ENCODE data around the gene DDX3X. TPM values are rescaled to one million over a fixed set of nuclear protein-coding genes. Genes with fewer than 3 reads are reported as not detected.
"Not testable (repeated sequence)": the region's sequence is repeated elsewhere in the genome, so short reads cannot be mapped to it uniquely, and the experiment has no call there.

The DDX3X gene
- total and polyA plus RNA-seq, 12 donors: 36.8 to 247 (median 153) TPM

DNA sequence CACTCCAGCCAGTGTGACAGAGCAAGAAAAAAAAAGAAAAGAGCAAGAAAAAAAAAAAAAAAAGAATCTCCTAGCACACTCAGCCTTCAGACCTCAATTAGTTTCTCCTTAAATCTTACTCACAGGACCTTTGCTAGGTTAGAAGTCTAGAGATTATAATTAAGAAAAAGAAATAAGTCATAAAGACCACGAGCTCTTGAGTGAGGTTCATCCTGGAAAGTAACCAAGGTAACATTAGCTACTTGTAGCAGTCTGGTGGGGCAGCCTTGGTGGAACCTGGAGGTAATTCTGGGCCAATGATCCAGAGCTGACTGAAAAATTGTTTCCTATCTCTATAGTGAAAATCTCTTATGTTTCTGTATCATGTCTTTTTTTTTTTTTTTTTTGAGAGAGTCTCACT, 21.2 kb upstream of the DDX3X start:
- Histone ChIP-seq H3K27me3 (peaks cover 0 to 32% (median 0%) of the 10 kb centered on the region in 7 donors), H3K4me1 (no peaks in the 10 kb centered on the region), H3K9me3 (no peaks in the 10 kb centered on the region), H3K36me3 (no peaks in the 10 kb centered on the region), H3K4me3 (no peak overlapping the region), H3K27ac (no peak overlapping the region)
- 92 to 100% methylated on average over 1 of the region's 1 CpG for WGBS, 2 donors
- DNase-seq (no peak), ATAC-seq (no peak)
- intact Hi-C loops (cut with DNase I): no loop called here
- TF ChIP-seq, protein P1, sequence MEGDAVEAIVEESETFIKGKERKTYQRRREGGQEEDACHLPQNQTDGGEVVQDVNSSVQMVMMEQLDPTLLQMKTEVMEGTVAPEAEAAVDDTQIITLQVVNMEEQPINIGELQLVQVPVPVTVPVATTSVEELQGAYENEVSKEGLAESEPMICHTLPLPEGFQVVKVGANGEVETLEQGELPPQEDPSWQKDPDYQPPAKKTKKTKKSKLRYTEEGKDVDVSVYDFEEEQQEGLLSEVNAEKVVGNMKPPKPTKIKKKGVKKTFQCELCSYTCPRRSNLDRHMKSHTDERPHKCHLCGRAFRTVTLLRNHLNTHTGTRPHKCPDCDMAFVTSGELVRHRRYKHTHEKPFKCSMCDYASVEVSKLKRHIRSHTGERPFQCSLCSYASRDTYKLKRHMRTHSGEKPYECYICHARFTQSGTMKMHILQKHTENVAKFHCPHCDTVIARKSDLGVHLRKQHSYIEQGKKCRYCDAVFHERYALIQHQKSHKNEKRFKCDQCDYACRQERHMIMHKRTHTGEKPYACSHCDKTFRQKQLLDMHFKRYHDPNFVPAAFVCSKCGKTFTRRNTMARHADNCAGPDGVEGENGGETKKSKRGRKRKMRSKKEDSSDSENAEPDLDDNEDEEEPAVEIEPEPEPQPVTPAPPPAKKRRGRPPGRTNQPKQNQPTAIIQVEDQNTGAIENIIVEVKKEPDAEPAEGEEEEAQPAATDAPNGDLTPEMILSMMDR (IDR thresholded peaks at IDR 0.05): no peak

DNA sequence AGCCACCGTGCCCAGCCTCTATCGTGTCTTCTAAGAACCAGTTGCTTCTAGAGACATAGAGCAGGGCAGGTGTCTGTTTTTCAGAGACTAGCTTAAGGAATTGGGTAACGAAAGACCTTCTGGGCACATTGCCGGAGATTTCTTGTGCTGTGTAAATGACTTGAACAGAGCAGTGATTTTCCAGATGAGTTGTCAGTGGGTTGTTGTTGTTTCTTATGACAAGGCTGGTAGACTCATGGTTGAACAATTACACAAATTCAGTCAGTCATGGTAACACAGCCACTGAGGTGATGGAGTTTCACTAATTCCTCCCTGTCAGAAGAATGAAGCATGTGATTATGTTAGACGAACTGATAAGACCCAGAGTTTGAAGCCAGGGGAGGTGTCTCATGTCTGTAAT, 20.5 kb upstream of the DDX3X start:
- TF ChIP-seq, protein P1 (IDR thresholded peaks at IDR 0.05): no peak
- Histone ChIP-seq H3K27ac (no peak overlapping the region), H3K9me3 (no peaks in the 10 kb centered on the region), H3K27me3 (peaks cover 0 to 32% (median 0%) of the 10 kb centered on the region in 7 donors), H3K4me3 (no peak overlapping the region), H3K36me3 (no peaks in the 10 kb centered on the region), H3K4me1 (no peaks in the 10 kb centered on the region)
- ATAC-seq (no peak), DNase-seq (no peak)
- intact Hi-C loops (cut with DNase I): no loop called here
- 90 to 97% methylated on average over 5 of the region's 5 CpGs for WGBS, 2 donors

DNA sequence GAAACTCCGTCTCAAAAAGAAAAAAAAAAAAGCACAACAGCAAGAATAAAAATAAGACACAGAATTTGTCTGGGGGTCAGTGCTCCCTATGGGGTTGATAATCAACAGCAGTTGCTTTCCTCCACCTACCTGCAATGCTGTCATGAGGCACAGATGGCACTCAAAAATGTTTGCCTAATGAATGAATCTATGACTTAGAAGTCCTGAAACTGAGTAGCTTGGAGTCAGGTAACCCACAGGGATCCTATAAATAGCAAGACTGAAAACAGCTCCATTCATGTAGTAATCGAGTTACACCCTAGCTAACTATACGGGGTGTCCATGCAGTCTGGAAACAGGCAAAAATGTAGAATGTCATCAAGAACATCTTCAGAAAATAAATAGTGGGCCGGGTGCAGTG, 19.8 kb upstream of the DDX3X start:
- H3K27ac ChIP-seq: no peak overlapping the region
- intact Hi-C loops (cut with DNase I): no loop called here
- no peaks in the 10 kb centered on the region for H3K9me3 ChIP-seq
- no peaks in the 10 kb centered on the region for H3K4me1 ChIP-seq
- WGBS, 2 donors: 81 to 83% methylated on average over 4 of the region's 4 CpGs
- H3K4me3 ChIP-seq: no peak overlapping the region
- no peaks in the 10 kb centered on the region for H3K36me3 ChIP-seq
- TF ChIP-seq, protein P1 (IDR thresholded peaks at IDR 0.05): no peak
- H3K27me3 ChIP-seq: peaks cover 0 to 32% (median 0%) of the 10 kb centered on the region in 7 donors
- DNase-seq (no peak), ATAC-seq (no peak)

DNA sequence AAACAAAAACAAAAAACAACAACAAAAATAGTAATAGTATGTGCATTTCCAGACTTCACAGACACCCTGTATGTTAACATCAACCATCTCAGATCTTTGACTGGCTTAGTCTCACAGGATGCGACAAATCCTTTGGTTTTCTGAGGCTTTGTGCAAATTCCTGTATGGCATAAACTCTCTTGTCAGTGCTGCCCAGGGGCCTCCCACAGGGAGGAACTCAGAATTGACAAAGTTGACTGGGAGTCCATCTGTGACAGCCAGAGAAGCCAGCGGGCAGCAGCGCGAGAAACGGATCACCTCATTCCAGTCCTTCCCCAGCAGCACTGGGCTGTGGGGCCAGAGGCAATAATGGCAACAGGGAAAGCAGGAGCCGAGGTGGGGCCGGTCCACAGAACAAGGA, 19.1 kb upstream of the DDX3X start:
- Histone ChIP-seq H3K4me1 (no peaks in the 10 kb centered on the region), H3K27ac (no peak overlapping the region), H3K9me3 (no peaks in the 10 kb centered on the region), H3K36me3 (no peaks in the 10 kb centered on the region), H3K27me3 (peaks cover 0 to 30% (median 0%) of the 10 kb centered on the region in 7 donors), H3K4me3 (no peak overlapping the region)
- 77 to 89% methylated on average over 7 of the region's 7 CpGs for WGBS, 2 donors
- ATAC-seq (no peak), DNase-seq (no peak)
- intact Hi-C loops (cut with DNase I): no loop called here
- TF ChIP-seq, protein P1 (IDR thresholded peaks at IDR 0.05): no peak

DNA sequence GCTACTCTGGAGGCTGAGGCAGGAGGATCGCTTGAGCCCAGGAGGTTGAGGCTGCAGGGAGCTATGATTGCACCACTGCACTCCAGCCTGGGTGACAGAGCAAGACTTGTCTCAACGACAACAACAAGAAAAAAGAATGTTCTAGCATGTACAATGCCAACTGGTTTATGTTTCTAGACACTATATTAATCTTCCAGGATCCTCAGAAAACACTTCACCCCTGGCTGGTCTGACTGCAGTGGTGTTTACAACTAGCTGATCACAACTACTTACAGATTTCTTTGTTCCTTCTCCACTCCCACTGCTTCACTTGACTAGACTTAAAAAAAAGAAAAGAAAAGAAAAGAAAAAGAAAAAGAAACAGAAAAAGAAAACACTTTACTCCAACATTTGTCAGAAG, 17.7 kb upstream of the DDX3X start:
- H3K4me1 ChIP-seq; H3K36me3 ChIP-seq; DNase-seq; H3K4me3 ChIP-seq; H3K9me3 ChIP-seq; ATAC-seq; H3K27ac ChIP-seq; intact Hi-C loops (cut with DNase I): not testable (repeated sequence)
- peaks cover 0 to 28% (median 0%) of the 10 kb centered on the region in 7 donors for H3K27me3 ChIP-seq
- WGBS, 2 donors: 79 to 90% methylated on average over 2 of the region's 2 CpGs
